Measurements from ENCODE around the gene IFTAP. TPM values are rescaled to one million over a fixed set of nuclear protein-coding genes. Genes with fewer than 3 reads are reported as not detected.

IFTAP gene
- total RNA-seq, 4 donors from 2014 or later: 9.5 to 25.2 (median 16.8) TPM

- TF ChIP-seq CTCF (IDR thresholded peaks at IDR 0.05): no peak
- DNase-seq (ENCODE audit: low spot score) (no peak), ATAC-seq (ENCODE audit: low FRiP score) (no peak)
These were observed 29.2 kb upstream of the IFTAP start for GRCh38 chr11:36565031-36565610.

- no peak for TF ChIP-seq CTCF (IDR thresholded peaks at IDR 0.05)
- DNase-seq (ENCODE audit: low spot score): no peak
- no peak for ATAC-seq (ENCODE audit: low FRiP score)
These were observed 27.8 kb upstream of the IFTAP start for GRCh38 chr11:36566407-36567053.

- ATAC-seq (ENCODE audit: low FRiP score) (no peak), DNase-seq (ENCODE audit: low spot score) (no peak)
- TF ChIP-seq CTCF (IDR thresholded peaks at IDR 0.05): no peak
These were observed 26.6 kb upstream of the IFTAP start, which contains the start of gene RAG1 for GRCh38 chr11:36567694-36568093. RAG1 (plus strand) TSS chr11:36568007; CDS start chr11:36573305, 5,298 bp downstream.

GRCh38 chr11:36569095-36569494 is 25.2 kb upstream of the IFTAP start:
- TF ChIP-seq CTCF (IDR thresholded peaks at IDR 0.05): no peak
- DNase-seq (ENCODE audit: low spot score): no peak
- no peak for ATAC-seq (ENCODE audit: low FRiP score)

GRCh38 chr11:36574486-36574885 is 19.8 kb upstream of the IFTAP start:
- no peak for DNase-seq (ENCODE audit: low spot score)
- no peak for TF ChIP-seq CTCF (IDR thresholded peaks at IDR 0.05)
- ATAC-seq (ENCODE audit: low FRiP score): no peak

GRCh38 chr11:36577373-36577772 is 16.9 kb upstream of the IFTAP start:
- no peak for ATAC-seq (ENCODE audit: low FRiP score)
- no peak for DNase-seq (ENCODE audit: low spot score)
- TF ChIP-seq CTCF (IDR thresholded peaks at IDR 0.05): no peak

GRCh38 chr11:36577859-36578258 is 16.4 kb upstream of the IFTAP start:
- DNase-seq (ENCODE audit: low spot score) (no peak), ATAC-seq (ENCODE audit: low FRiP score) (no peak)
- no peak for TF ChIP-seq CTCF (IDR thresholded peaks at IDR 0.05)

Measured in omental fat pad (tissue), 4 donors.